ENCODE measurements around the gene ADAMTS6. TPM values are rescaled to one million over a fixed set of nuclear protein-coding genes. Genes with fewer than 3 reads are reported as not detected.

The ADAMTS6 gene
- total and polyA plus RNA-seq, 2 of the 13 experiments (the other 11 are each of a cell fraction or from before 2014, with no cell fraction given) = 3.1 to 8.2 TPM

DNA sequence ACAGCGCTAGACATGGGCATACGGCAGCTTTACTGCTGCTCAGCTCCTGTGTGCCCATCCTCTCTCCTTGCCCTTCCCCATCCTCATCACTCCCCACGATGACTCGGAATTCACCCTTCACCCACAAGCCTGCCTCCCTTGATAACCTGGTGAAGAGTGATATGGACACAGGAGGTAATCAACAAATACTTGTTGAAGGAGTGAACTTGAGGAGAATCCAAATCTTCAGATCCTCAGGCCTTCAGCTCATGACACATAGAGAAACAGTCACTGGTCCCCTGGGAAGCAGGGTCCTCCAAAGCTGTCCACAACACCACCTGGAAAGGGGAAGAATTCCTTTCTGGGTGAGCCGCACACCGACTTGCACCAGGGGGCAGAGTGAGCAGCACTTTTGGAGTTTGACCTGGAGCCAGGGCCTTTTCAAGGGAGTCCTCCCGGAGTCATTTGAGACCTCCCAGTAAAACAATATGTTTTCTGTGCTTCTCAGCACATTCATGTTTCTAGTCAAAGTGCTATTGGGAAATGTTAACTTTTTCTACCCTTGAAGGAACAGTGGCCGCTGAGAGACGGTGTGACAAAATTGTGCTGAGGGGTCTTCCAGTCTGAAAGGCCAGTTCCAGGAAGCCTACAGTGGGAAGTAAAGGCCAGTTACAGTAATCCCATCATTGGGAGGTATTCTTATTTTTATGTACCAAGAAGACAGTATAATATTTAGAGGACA is 380.6 kb downstream of the ADAMTS6 start:
- intact Hi-C loops (cut with micrococcal nuclease; ENCODE audit: unreplicated experiment) (loop anchor here (1.0 to 2.0 kb wide), 4 partner anchors 66 to 382 kb away; no protein-coding TSS in a partner anchor), in situ Hi-C loops (cut with HindIII; ENCODE audit: extremely low pct_ligation_motif_present, low pct_unique_long_range_greater_than_20kb) (loop anchor here (5.0 kb wide), 1 partner anchor 381 kb away; the partner anchor contains the start of gene ADAMTS6)
- FAIRE-seq (peak; percentile 85), DNase-seq (ENCODE audit: low spot score) (peak; percentile 66), ATAC-seq (peak; percentile 89)
- Histone ChIP-seq H3K9me3 (ENCODE audit: low read length) (no peaks in the 10 kb centered on the region), H3K36me3 (replicated peaks in 1 of 2; ENCODE audit: control insufficient read depth in 1 of 2, insufficient read depth in 2 of 2, low read length in 2 of 2) (no peaks in the 10 kb centered on the region), H3K4me1 (ENCODE audit: insufficient read depth, low read length) (peaks cover 21% of the 10 kb centered on the region), H3K27ac (ENCODE audit: extremely low read length, insufficient read depth, low read length) (no peak overlapping the region), H3K27me3 (ENCODE audit: control insufficient read depth in 1 of 2, insufficient read depth in 2 of 2, low read length in 2 of 2) (peaks cover 1 to 24% of the 10 kb centered on the region in 2 experiments; a peak in 3 of 5 replicates), H4K20me1 (ENCODE audit: insufficient read depth, low read length) (no peaks in the 10 kb centered on the region), H3K9ac (ENCODE audit: insufficient read depth, low read depth, low read length) (peak overlapping the region; percentile 18; the same call in 1 of the 2 replicates), H3K4me2 (ENCODE audit: low read depth, low read length) (peak overlapping the region; percentile 82), H2AFZ (ENCODE audit: low read length) (peak overlapping the region; percentile 49), H3K4me3 (replicated peaks in 1 of 3; ENCODE audit: insufficient read depth in 1 of 3, low read depth in 2 of 3, low read length in 3 of 3) (peak overlapping the region; percentile 39 to 75 (median 43)), H3K79me2 (ENCODE audit: insufficient read depth, low read length) (no peaks in the 10 kb centered on the region)
- WGBS (ENCODE audit: low lambda C conversion rate) = 20% methylated on average over 7 of the region's 9 CpGs
- ChIA-PET POLR2A (interaction anchor here (3.6 kb wide), 1 partner anchor 381 kb away, joined by 24 read pairs; the partner anchor contains the start of gene ADAMTS6), CTCF (ENCODE audit: low intra/inter-chr PET ratio, low total read pairs) (interaction anchor here (1.0 to 4.9 kb wide), 2 partner anchors 380 to 382 kb away, joined by 3 to 33 read pairs; partner anchors contain the start of gene ADAMTS6)
- no TSS peak for BruUV-seq (replicated peaks)
- peak; percentile 41; the same call in 1 of the 2 replicates for TF ChIP-seq HNF4A (CRISPR knock-in tag; IDR thresholded peaks at IDR 0.05)
- peak; percentile 79 for TF ChIP-seq RAD21 (CRISPR knock-in tag; IDR thresholded peaks at IDR 0.05)
- peak; percentile 9 for TF ChIP-seq TEAD3 (CRISPR knock-in tag; optimal IDR thresholded peaks at IDR 0.05; ENCODE audit: borderline replicate concordance)
- peak; percentile 65; the same call in 1 of the 2 replicates for TF ChIP-seq KDM2A (CRISPR knock-in tag; IDR thresholded peaks at IDR 0.05; ENCODE audit: borderline replicate concordance, low read depth)
- TF ChIP-seq, protein P1, sequence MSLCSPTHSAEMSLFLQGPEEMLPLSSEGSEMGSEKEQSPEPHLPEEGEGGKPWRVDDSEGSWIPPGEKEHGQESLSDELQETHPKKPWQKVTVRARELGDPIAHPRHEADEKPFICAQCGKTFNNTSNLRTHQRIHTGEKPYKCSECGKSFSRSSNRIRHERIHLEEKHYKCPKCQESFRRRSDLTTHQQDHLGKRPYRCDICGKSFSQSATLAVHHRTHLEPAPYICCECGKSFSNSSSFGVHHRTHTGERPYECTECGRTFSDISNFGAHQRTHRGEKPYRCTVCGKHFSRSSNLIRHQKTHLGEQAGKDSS (CRISPR knock-in tag; IDR thresholded peaks at IDR 0.05; ENCODE audit: borderline replicate concordance, low read depth) = peak; percentile 33; the same call in 1 of the 2 replicates
- 0 out of 4 replicates have a peak, but pooled peaks of 1 of the 2 experiments have one; percentile 5 for TF ChIP-seq MAFK (conservative IDR thresholded peaks at IDR 0.05 in 1 of 2, IDR thresholded peaks at IDR 0.05 in 1 of 2; ENCODE audit: low read length in 2 of 2)
- TF ChIP-seq SOX13 (IDR thresholded peaks at IDR 0.05) = no peak
- peak in 1 of 2 experiments; percentile 8; a peak in 1 of 4 replicates for TF ChIP-seq SOX13 (CRISPR knock-in tag; conservative IDR thresholded peaks at IDR 0.05 in 1 of 2, IDR thresholded peaks at IDR 0.05 in 1 of 2)
- TF ChIP-seq MAFF (IDR thresholded peaks at IDR 0.05; ENCODE audit: low read depth, low read length) = no peak
- 0 out of 2 replicates have a peak, but pooled peaks have one; percentile 23 for TF ChIP-seq RXRA (CRISPR knock-in tag; IDR thresholded peaks at IDR 0.05)
- no peak for TF ChIP-seq SNRNP70 (IDR thresholded peaks at IDR 0.05; ENCODE audit: low read depth, low read length)
- TF ChIP-seq, protein P2, sequence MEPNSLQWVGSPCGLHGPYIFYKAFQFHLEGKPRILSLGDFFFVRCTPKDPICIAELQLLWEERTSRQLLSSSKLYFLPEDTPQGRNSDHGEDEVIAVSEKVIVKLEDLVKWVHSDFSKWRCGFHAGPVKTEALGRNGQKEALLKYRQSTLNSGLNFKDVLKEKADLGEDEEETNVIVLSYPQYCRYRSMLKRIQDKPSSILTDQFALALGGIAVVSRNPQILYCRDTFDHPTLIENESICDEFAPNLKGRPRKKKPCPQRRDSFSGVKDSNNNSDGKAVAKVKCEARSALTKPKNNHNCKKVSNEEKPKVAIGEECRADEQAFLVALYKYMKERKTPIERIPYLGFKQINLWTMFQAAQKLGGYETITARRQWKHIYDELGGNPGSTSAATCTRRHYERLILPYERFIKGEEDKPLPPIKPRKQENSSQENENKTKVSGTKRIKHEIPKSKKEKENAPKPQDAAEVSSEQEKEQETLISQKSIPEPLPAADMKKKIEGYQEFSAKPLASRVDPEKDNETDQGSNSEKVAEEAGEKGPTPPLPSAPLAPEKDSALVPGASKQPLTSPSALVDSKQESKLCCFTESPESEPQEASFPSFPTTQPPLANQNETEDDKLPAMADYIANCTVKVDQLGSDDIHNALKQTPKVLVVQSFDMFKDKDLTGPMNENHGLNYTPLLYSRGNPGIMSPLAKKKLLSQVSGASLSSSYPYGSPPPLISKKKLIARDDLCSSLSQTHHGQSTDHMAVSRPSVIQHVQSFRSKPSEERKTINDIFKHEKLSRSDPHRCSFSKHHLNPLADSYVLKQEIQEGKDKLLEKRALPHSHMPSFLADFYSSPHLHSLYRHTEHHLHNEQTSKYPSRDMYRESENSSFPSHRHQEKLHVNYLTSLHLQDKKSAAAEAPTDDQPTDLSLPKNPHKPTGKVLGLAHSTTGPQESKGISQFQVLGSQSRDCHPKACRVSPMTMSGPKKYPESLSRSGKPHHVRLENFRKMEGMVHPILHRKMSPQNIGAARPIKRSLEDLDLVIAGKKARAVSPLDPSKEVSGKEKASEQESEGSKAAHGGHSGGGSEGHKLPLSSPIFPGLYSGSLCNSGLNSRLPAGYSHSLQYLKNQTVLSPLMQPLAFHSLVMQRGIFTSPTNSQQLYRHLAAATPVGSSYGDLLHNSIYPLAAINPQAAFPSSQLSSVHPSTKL (CRISPR knock-in tag; IDR thresholded peaks at IDR 0.05) = 0 out of 2 replicates have a peak, but pooled peaks have one; percentile 31
- TF ChIP-seq SOX6 (IDR thresholded peaks at IDR 0.05) = no peak
- 0 out of 2 replicates have a peak, but pooled peaks have one; percentile 16 for TF ChIP-seq SOX6 (CRISPR knock-in tag; IDR thresholded peaks at IDR 0.05)
- TF ChIP-seq STAG1 (CRISPR knock-in tag; IDR thresholded peaks at IDR 0.05) = peak; percentile 81
- TF ChIP-seq MIER3 (CRISPR knock-in tag; IDR thresholded peaks at IDR 0.05; ENCODE audit: borderline replicate concordance) = 0 out of 2 replicates have a peak, but pooled peaks have one; percentile 29
- TF ChIP-seq POGZ (CRISPR knock-in tag; IDR thresholded peaks at IDR 0.05) = 0 out of 2 replicates have a peak, but pooled peaks have one; percentile 31
- TF ChIP-seq ZNF331 (CRISPR knock-in tag; IDR thresholded peaks at IDR 0.05) = 0 out of 2 replicates have a peak, but pooled peaks have one; percentile 12
- no peak for TF ChIP-seq ZFP37 (CRISPR knock-in tag; IDR thresholded peaks at IDR 0.05; ENCODE audit: borderline replicate concordance)
- 0 out of 2 replicates have a peak, but pooled peaks have one; percentile 23 for TF ChIP-seq ZNF605 (CRISPR knock-in tag; IDR thresholded peaks at IDR 0.05)
